Measurements from ENCODE around the gene GPR156.
"Not testable (repeated sequence)": the region's sequence is repeated elsewhere in the genome, so short reads cannot be mapped to it uniquely, and the experiment has no call there.

Gene GPR156

GRCh38 chr3:120272286-120272685 is 12.7 kb downstream of the GPR156 start:
- DNase-seq: no peak

GRCh38 chr3:120265989-120266388 is 19.0 kb downstream of the GPR156 start:
- DNase-seq: no peak

- DNase-seq: no peak
Measured at GRCh38 chr3:120264963-120265362, 20.1 kb downstream of the GPR156 start.

- DNase-seq: no peak
Measured at GRCh38 chr3:120263792-120264191, 21.2 kb downstream of the GPR156 start.

- DNase-seq: no peak
Measured at GRCh38 chr3:120258009-120258408, 27.0 kb downstream of the GPR156 start.

GRCh38 chr3:120245386-120245785 is 39.6 kb downstream of the GPR156 start:
- no peak for DNase-seq

- DNase-seq: no peak
Measured at GRCh38 chr3:120244834-120245225, 40.2 kb downstream of the GPR156 start.

- DNase-seq: no peak
Measured at GRCh38 chr3:120239644-120240043, 45.4 kb downstream of the GPR156 start.

GRCh38 chr3:120227710-120228347 is 57.2 kb downstream of the GPR156 start:
- peak; percentile 28 for DNase-seq

- no peak for DNase-seq
Measured at GRCh38 chr3:120224237-120224636, 60.8 kb downstream of the GPR156 start.

GRCh38 chr3:120218981-120219380 is 66.0 kb downstream of the GPR156 start:
- no peak for DNase-seq

- not testable (repeated sequence) for DNase-seq
Measured at GRCh38 chr3:120216633-120217032, 68.4 kb downstream of the GPR156 start.

- DNase-seq: no peak
Measured at GRCh38 chr3:120214176-120214575, 70.8 kb downstream of the GPR156 start.

GRCh38 chr3:120212505-120212904 is 72.5 kb downstream of the GPR156 start:
- no peak for DNase-seq

GRCh38 chr3:120209425-120209824 is 75.6 kb downstream of the GPR156 start:
- no peak for DNase-seq

GRCh38 chr3:120204338-120204737 is 80.7 kb downstream of the GPR156 start:
- no peak for DNase-seq

GRCh38 chr3:120203621-120204020 is 81.4 kb downstream of the GPR156 start:
- no peak for DNase-seq

GRCh38 chr3:120203016-120203415 is 82.0 kb downstream of the GPR156 start:
- DNase-seq: peak; percentile 59

- no peak for DNase-seq
Measured at GRCh38 chr3:120202363-120202762, 82.7 kb downstream of the GPR156 start.

- DNase-seq: no peak
Measured at GRCh38 chr3:120200493-120201235, 84.4 kb downstream of the GPR156 start.

GRCh38 chr3:120198305-120198878 is 86.6 kb downstream of the GPR156 start:
- DNase-seq: peak; percentile 48

- no peak for DNase-seq
Measured at GRCh38 chr3:120196812-120197211, 88.2 kb downstream of the GPR156 start.

GRCh38 chr3:120196333-120196732 is 88.7 kb downstream of the GPR156 start:
- DNase-seq: no peak

- no peak for DNase-seq
Measured at GRCh38 chr3:120193554-120193953, 91.5 kb downstream of the GPR156 start.

Measured in hematopoietic multipotent progenitor cell treated with erythropoietin and hydrocortisone succinate and interleukin-3 and kit ligand, for 4 days (in vitro differentiated cells).